HG03558 (cell line): ENCODE results near the gene UBE2F.
"Not testable (repeated sequence)": the region's sequence is repeated elsewhere in the genome, so short reads cannot be mapped to it uniquely, and the experiment has no call there.

ENCODE experiments used
- ATAC-seq: cut with Tn5 transposase; IDR thresholded peaks from one replicate; pipeline ENCODE4 v1.9.1; 2021; ENCODE audit warnings: moderate number of reproducible peaks; ENCODE audit not compliant: unreplicated experiment; ENCODE audit errors: extremely low read depth

The UBE2F gene

GRCh38 chr2:237977380-237977779 is 10.6 kb downstream of the UBE2F start:
- no peak for ATAC-seq

- no peak for ATAC-seq
These were observed 11.4 kb downstream of the UBE2F start for GRCh38 chr2:237978058-237978712.

- ATAC-seq, result no peak
These were observed 12.5 kb downstream of the UBE2F start for GRCh38 chr2:237979331-237979730.

GRCh38 chr2:237980087-237980486 is 13.3 kb downstream of the UBE2F start:
- no peak for ATAC-seq

- ATAC-seq, result no peak
These were observed 13.9 kb downstream of the UBE2F start for GRCh38 chr2:237980751-237981150.

- ATAC-seq, result not testable (repeated sequence)
These were observed 14.8 kb downstream of the UBE2F start for GRCh38 chr2:237981621-237982020.

- ATAC-seq, result no peak
These were observed 15.4 kb downstream of the UBE2F start for GRCh38 chr2:237982039-237982725.

- ATAC-seq, result no peak
These were observed 17.1 kb downstream of the UBE2F start for GRCh38 chr2:237983922-237984321.

GRCh38 chr2:237987268-237987667 is 20.5 kb downstream of the UBE2F start:
- no peak for ATAC-seq

GRCh38 chr2:237993701-237994100 is 26.9 kb downstream of the UBE2F start:
- no peak for ATAC-seq

GRCh38 chr2:237995036-237995435 is 28.2 kb downstream of the UBE2F start:
- ATAC-seq, result no peak

- no peak for ATAC-seq
These were observed 29.3 kb downstream of the UBE2F start for GRCh38 chr2:237996021-237996593.

GRCh38 chr2:237997521-237997920 is 30.7 kb downstream of the UBE2F start:
- no peak for ATAC-seq

- ATAC-seq, result peak; percentile 78
These were observed 31.7 kb downstream of the UBE2F start for GRCh38 chr2:237998530-237998929.

GRCh38 chr2:238003234-238004031 is 36.6 kb downstream of the UBE2F start:
- no peak for ATAC-seq

GRCh38 chr2:238004077-238004830 is 37.4 kb downstream of the UBE2F start:
- ATAC-seq, result no peak

GRCh38 chr2:238005528-238005927 is 38.7 kb downstream of the UBE2F start:
- no peak for ATAC-seq

- ATAC-seq, result no peak
These were observed 39.7 kb downstream of the UBE2F start for GRCh38 chr2:238006510-238006909.

GRCh38 chr2:238007924-238008323 is 41.1 kb downstream of the UBE2F start:
- ATAC-seq, result no peak

- no peak for ATAC-seq
These were observed 42.7 kb downstream of the UBE2F start for GRCh38 chr2:238009563-238009962.
